Liver (tissue), 3 donors: ENCODE results near the gene CD81.

Source experiments
- CTCF ChIP-seq: fragments of 150-350 bp; IDR thresholded peaks from 2 replicates; pipeline ENCODE4 v1.5.1; 2017; ENCODE audit warnings: improper control_type of control experiment, low read depth, low read length; ENCODE audit not compliant: missing input control
- EGR1 ChIP-seq, 2 donors: IDR thresholded peaks; 2 replicates each; pipeline ENCODE4 v1.6.1; 2016 to 2018; ENCODE audit warnings: antibody characterized with exemption in 2 of 2, low read depth in 2 of 2
- GABPA ChIP-seq, 2 donors: IDR thresholded peaks in 1 of 2; conservative IDR thresholded peaks in 1 of 2; 2 replicates each; pipeline ENCODE4 v1.6.1; 2016; ENCODE audit warnings: antibody characterized with exemption in 2 of 2, mild to moderate bottlenecking in 1 of 2, moderate library complexity in 1 of 2
- JUND ChIP-seq, 2 donors: IDR thresholded peaks; 2 replicates each; pipeline ENCODE4 v1.6.1; 2016; ENCODE audit warnings: antibody characterized with exemption in 2 of 2
- MAX ChIP-seq: IDR thresholded peaks from 2 replicates; pipeline ENCODE4 v1.6.1; 2016; ENCODE audit warnings: antibody characterized with exemption
- RAD21 ChIP-seq, 2 donors: IDR thresholded peaks; 2 replicates each; pipeline ENCODE4 v1.6.1; 2016; ENCODE audit warnings: antibody characterized with exemption in 2 of 2, mild to moderate bottlenecking in 2 of 2
- REST ChIP-seq: IDR thresholded peaks from 2 replicates; pipeline ENCODE4 v1.6.1; 2016; ENCODE audit warnings: antibody characterized with exemption, mild to moderate bottlenecking
- RXRA ChIP-seq, 2 donors: IDR thresholded peaks; 2 replicates each; pipeline ENCODE4 v1.6.1; 2017 to 2018; ENCODE audit warnings: antibody characterized with exemption in 2 of 2, mild to moderate bottlenecking in 1 of 2
- SP1 ChIP-seq: IDR thresholded peaks from 2 replicates; pipeline ENCODE4 v1.6.1; 2018; ENCODE audit warnings: antibody characterized with exemption, mild to moderate bottlenecking
- TAF1 ChIP-seq: conservative IDR thresholded peaks from 2 replicates; pipeline ENCODE4 v1.6.1; 2016; ENCODE audit warnings: antibody characterized with exemption, mild to moderate bottlenecking
- YY1 ChIP-seq: IDR thresholded peaks from 2 replicates; pipeline ENCODE4 v1.6.1; 2016; ENCODE audit warnings: antibody characterized with exemption, mild to moderate bottlenecking
- TF ChIP-seq, protein P1 (sequence below): IDR thresholded peaks from 2 replicates; pipeline ENCODE4 v1.6.1; 2016; ENCODE audit warnings: antibody characterized with exemption
- donor health status: healthy.
- donor health status: healthy.

- TF ChIP-seq RXRA (IDR thresholded peaks at IDR 0.05) (no peak), CTCF (no peak), GABPA (IDR thresholded peaks at IDR 0.05 in 1 of 2, conservative IDR thresholded peaks at IDR 0.05 in 1 of 2) (no peak), YY1 (no peak), SP1 (no peak), RAD21 (IDR thresholded peaks at IDR 0.05) (no peak), TAF1 (no peak), MAX (no peak), JUND (IDR thresholded peaks at IDR 0.05) (no peak), REST (no peak), EGR1 (IDR thresholded peaks at IDR 0.05; ENCODE audit: low read depth in 2 of 2) (no peak)
- TF ChIP-seq, protein P1, sequence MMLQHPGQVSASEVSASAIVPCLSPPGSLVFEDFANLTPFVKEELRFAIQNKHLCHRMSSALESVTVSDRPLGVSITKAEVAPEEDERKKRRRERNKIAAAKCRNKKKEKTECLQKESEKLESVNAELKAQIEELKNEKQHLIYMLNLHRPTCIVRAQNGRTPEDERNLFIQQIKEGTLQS: no peak
Measured at GRCh38 chr11:2342981-2343380, 34.1 kb upstream of the CD81 start.
